ENCODE data around the gene DNAJB12.
"Not testable (repeated sequence)": the region's sequence is repeated elsewhere in the genome, so short reads cannot be mapped to it uniquely, and the experiment has no call there.

Gene DNAJB12

GRCh38 chr10:72315611-72316385 is 38.9 kb downstream of the DNAJB12 start:
- DNase-seq, result no peak

GRCh38 chr10:72315054-72315453 is 39.7 kb downstream of the DNAJB12 start:
- DNase-seq, result no peak

- no peak for DNase-seq
Observed at GRCh38 chr10:72314263-72314662, 40.5 kb downstream of the DNAJB12 start.

GRCh38 chr10:72312865-72313391 is 41.8 kb downstream of the DNAJB12 start:
- DNase-seq, result no peak

- peak; percentile 59 for DNase-seq
Observed at GRCh38 chr10:72311667-72312066, 43.1 kb downstream of the DNAJB12 start.

- no peak for DNase-seq
Observed at GRCh38 chr10:72310636-72311035, 44.1 kb downstream of the DNAJB12 start.

GRCh38 chr10:72310241-72310633 is 44.5 kb downstream of the DNAJB12 start:
- no peak for DNase-seq

- DNase-seq, result no peak
Observed at GRCh38 chr10:72309290-72310240, 45.2 kb downstream of the DNAJB12 start.

- peak; percentile 48 for DNase-seq
Observed at GRCh38 chr10:72308320-72308987, 46.3 kb downstream of the DNAJB12 start.

GRCh38 chr10:72307711-72308110 is 47.0 kb downstream of the DNAJB12 start:
- DNase-seq, result not testable (repeated sequence)

GRCh38 chr10:72306215-72306760 is 48.4 kb downstream of the DNAJB12 start:
- DNase-seq, result no peak

GRCh38 chr10:72303424-72304128 is 51.1 kb downstream of the DNAJB12 start:
- no peak for DNase-seq

GRCh38 chr10:72298592-72299519 is 55.9 kb downstream of the DNAJB12 start:
- no peak for DNase-seq

- DNase-seq, result peak; percentile 98
Observed at GRCh38 chr10:72297805-72298591, 56.7 kb downstream of the DNAJB12 start.

GRCh38 chr10:72297281-72297804 is 57.4 kb downstream of the DNAJB12 start:
- DNase-seq, result peak; percentile 99

- not testable (repeated sequence) for DNase-seq
Observed at GRCh38 chr10:72296829-72297280, 57.9 kb downstream of the DNAJB12 start.

GRCh38 chr10:72295330-72295910 is 59.3 kb downstream of the DNAJB12 start:
- no peak for DNase-seq

- DNase-seq, result peak; percentile 82
Observed at GRCh38 chr10:72292223-72292691, 62.5 kb downstream of the DNAJB12 start.

- DNase-seq, result peak; percentile 56
Observed at GRCh38 chr10:72291019-72291532, 63.6 kb downstream of the DNAJB12 start.
